Hematopoietic multipotent progenitor cell treated with erythropoietin and hydrocortisone succinate and interleukin-3 and kit ligand, for 15 days (in vitro differentiated cells): ENCODE measurements around the gene KMT2B.

ENCODE experiments used
- DNase-seq: peaks from one replicate; pipeline ENCODE4 v3.0.0-alpha.2; 2015; ENCODE audit warnings: low spot score

Gene KMT2B

GRCh38 chr19:35777961-35778360, 60.2 kb downstream of the KMT2B start:
- no peak for DNase-seq

DNA sequence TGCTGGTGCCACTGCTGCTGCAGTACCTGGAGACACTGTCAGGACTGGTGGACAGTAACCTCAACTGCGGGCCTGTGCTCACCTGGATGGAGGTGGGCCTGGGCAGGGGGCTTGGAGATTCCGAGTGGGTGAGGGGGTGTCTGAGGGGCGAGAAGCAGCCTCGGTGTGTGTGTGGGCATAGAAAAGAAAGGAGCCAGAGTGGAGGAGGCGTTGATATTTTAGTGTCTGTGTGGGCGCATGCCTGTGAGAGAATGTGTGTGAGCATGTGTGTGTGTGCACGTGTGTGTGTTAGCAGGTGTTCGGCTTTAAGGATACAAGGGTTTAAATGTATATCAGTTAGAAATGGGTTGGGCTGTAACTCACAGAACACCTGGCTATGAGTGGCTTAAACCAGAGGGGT, 61.2 kb downstream of the KMT2B start:
- DNase-seq: no peak

GRCh38 chr19:35780058-35780457, 62.3 kb downstream of the KMT2B start:
- DNase-seq: no peak

GRCh38 chr19:35780717-35781116, 62.9 kb downstream of the KMT2B start:
- DNase-seq: no peak

DNA sequence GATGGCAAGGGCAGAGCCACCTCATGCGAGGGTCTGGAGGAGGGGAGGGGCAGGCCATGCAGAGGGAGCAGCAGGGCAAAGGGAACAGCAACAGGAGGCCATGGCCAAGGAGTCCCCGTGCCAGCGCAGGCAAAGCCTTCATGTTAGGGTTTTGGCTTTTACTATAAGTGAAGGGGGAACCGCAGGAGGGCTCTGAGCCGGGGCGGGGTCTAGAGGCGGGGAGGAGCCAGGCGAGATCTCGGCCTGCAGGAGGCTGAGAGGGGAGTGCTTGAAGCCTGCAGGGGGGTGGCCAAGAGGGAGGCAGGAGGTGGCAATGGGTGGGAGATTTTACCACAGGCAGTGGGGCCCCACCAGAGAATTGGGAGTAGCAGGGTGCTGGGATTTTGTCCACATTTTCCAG, 63.8 kb downstream of the KMT2B start:
- DNase-seq: no peak

DNA sequence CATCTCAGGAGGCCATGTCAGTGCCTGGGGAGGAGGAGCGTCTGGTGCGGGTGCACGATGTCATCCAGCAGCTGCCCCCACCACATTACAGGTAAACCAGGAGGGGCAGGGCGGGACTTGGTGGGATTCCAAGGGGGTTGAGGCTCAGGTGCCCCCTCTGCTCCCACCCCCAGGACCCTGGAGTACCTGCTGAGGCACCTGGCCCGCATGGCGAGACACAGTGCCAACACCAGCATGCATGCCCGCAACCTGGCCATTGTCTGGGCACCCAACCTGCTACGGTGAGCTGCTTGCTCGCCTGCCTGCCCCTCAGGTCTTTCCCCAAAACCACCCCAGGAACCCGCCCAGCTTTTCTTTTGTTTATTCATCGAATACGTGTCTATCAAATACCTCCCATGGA, 64.8 kb downstream of the KMT2B start:
- no peak for DNase-seq

GRCh38 chr19:35783469-35784434, 65.9 kb downstream of the KMT2B start:
- no peak for DNase-seq

GRCh38 chr19:35784503-35785338, 66.9 kb downstream of the KMT2B start:
- no peak for DNase-seq

DNA sequence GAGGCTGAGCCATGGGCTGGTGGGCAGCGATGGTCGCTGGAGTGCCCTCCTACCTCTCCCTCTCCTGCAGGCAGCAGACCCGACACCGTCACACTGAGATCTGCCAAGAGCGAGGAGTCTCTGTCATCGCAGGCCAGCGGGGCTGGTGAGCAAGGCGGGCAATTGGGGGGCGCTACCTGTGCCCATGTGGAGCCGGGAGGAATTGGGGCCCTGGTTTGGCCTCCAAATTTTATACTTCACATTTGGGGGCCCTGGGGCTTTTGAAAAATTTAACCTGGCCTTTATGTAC, 67.5 kb downstream of the KMT2B start:
- DNase-seq: no peak

GRCh38 chr19:35786299-35787160, 68.7 kb downstream of the KMT2B start:
- no peak for DNase-seq

DNA sequence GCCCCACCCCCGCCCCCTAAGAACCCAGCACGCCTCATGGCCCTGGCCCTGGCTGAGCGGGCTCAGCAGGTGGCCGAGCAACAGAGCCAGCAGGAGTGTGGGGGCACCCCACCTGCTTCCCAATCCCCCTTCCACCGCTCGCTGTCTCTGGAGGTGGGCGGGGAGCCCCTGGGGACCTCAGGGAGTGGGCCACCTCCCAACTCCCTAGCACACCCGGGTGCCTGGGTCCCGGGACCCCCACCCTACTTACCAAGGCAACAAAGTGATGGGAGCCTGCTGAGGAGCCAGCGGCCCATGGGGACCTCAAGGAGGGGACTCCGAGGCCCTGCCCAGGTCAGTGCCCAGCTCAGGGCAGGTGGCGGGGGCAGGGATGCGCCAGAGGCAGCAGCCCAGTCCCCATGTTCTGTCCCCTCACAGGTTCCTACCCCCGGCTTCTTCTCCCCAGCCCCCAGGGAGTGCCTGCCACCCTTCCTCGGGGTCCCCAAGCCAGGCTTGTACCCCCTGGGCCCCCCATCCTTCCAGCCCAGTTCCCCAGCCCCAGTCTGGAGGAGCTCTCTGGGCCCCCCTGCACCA, 69.5 kb downstream of the KMT2B start:
- DNase-seq: no peak
